Measurements from ENCODE around the gene ABCC11. TPM values are rescaled to one million over a fixed set of nuclear protein-coding genes. Genes with fewer than 3 reads are reported as not detected.

The ABCC11 gene
- total and polyA plus RNA-seq, 2 of the 13 experiments (the other 11 are each of a cell fraction or from before 2014, with no cell fraction given), result 1.0 to 1.4 TPM

DNA sequence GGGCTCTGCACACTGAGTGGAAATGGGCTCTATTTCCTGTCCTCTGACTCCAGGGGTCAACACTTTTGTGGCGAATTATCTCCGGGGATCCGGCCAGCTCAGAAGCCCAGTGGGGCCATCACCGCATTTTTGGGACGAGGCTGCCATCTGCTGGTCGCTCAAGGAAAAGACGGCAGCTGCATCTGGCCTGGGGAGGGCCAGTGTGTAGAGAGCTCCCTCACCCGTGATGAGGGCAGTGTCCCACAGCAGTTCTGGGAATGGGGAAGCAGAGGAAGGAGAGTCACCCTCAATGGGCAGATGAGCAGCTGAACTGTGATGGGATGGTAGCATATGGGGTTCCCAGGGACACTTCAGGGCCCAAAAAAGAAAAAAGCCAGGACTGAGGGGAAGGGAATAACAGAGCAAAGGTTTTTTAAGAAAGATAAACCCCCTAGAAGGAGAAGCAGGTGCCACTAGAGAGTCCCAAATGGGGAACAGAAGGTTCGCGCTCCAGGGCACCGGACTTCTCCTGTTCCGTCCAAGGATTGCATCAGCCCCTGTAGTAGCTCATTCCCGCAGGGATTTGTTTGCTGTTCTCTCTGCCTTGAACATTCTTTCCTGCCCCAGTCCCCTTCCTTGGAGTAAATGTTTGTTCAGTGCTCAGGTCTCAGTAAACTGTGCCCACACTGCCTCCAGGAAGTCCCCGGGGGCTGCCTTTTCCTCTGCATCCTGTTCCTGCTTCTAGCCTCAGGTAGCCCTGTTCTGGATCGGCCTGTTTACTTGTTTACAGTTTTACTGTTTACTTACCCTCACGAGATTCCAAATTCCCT, 82.2 kb downstream of the ABCC11 start (continued):
- TF ChIP-seq SNAPC4 (CRISPR knock-in tag; IDR thresholded peaks at IDR 0.05) (no peak), RELA (CRISPR knock-in tag; IDR thresholded peaks at IDR 0.05) (0 out of 2 replicates have a peak, but pooled peaks have one; percentile 23), ZNF678 (CRISPR knock-in tag; IDR thresholded peaks at IDR 0.05) (no peak; the same call in 1 of the 2 replicates), ZNF552 (CRISPR knock-in tag; IDR thresholded peaks at IDR 0.05; ENCODE audit: borderline replicate concordance) (peak; percentile 71; the same call in 1 of the 2 replicates), ETV5 (CRISPR knock-in tag; IDR thresholded peaks at IDR 0.05; ENCODE audit: borderline replicate concordance) (peak; percentile 77; the same call in 1 of the 2 replicates), ZSCAN25 (CRISPR knock-in tag; IDR thresholded peaks at IDR 0.05) (peak; percentile 31; the same call in 1 of the 2 replicates), ZHX2 (IDR thresholded peaks at IDR 0.05; ENCODE audit: low read depth) (no peak), ZHX2 (CRISPR knock-in tag; IDR thresholded peaks at IDR 0.05; ENCODE audit: borderline replicate concordance) (no peak), CHD2 (IDR thresholded peaks at IDR 0.05; ENCODE audit: low read depth, low read length) (no peak; the same call in 1 of the 2 replicates), ZSCAN21 (CRISPR knock-in tag; IDR thresholded peaks at IDR 0.05; ENCODE audit: borderline replicate concordance) (peak; percentile 98), ZNF354B (CRISPR knock-in tag; IDR thresholded peaks at IDR 0.05) (no peak)
- TF ChIP-seq, protein P1, sequence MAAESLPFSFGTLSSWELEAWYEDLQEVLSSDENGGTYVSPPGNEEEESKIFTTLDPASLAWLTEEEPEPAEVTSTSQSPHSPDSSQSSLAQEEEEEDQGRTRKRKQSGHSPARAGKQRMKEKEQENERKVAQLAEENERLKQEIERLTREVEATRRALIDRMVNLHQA (CRISPR knock-in tag; IDR thresholded peaks at IDR 0.05), result no peak
- TF ChIP-seq, protein P2, sequence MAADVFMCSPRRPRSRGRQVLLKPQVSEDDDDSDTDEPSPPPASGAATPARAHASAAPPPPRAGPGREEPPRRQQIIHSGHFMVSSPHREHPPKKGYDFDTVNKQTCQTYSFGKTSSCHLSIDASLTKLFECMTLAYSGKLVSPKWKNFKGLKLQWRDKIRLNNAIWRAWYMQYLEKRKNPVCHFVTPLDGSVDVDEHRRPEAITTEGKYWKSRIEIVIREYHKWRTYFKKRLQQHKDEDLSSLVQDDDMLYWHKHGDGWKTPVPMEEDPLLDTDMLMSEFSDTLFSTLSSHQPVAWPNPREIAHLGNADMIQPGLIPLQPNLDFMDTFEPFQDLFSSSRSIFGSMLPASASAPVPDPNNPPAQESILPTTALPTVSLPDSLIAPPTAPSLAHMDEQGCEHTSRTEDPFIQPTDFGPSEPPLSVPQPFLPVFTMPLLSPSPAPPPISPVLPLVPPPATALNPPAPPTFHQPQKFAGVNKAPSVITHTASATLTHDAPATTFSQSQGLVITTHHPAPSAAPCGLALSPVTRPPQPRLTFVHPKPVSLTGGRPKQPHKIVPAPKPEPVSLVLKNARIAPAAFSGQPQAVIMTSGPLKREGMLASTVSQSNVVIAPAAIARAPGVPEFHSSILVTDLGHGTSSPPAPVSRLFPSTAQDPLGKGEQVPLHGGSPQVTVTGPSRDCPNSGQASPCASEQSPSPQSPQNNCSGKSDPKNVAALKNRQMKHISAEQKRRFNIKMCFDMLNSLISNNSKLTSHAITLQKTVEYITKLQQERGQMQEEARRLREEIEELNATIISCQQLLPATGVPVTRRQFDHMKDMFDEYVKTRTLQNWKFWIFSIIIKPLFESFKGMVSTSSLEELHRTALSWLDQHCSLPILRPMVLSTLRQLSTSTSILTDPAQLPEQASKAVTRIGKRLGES (CRISPR knock-in tag; IDR thresholded peaks at IDR 0.05; ENCODE audit: borderline replicate concordance), result no peak

Data from HepG2 (cell line).